IPS-NIHi7 (cell line): Measurements from ENCODE around the gene CASQ2.
"Not testable (repeated sequence)": the region's sequence is repeated elsewhere in the genome, so short reads cannot be mapped to it uniquely, and the experiment has no call there.

ENCODE experiments used
- DNase-seq: peaks from one replicate; pipeline ENCODE4 v3.0.0; 2012; ENCODE audit warnings: mixed read lengths; ENCODE audit errors: extremely low spot score

CASQ2 gene

GRCh38 chr1:115781343-115781742, 12.8 kb upstream of the CASQ2 start:
- DNase-seq = no peak

- not testable (repeated sequence) for DNase-seq
These were observed 12.1 kb upstream of the CASQ2 start for GRCh38 chr1:115780655-115781054.

GRCh38 chr1:115779075-115779474, 10.6 kb upstream of the CASQ2 start:
- not testable (repeated sequence) for DNase-seq

GRCh38 chr1:115771847-115772457, 3.4 kb upstream of the CASQ2 start:
- DNase-seq = peak; percentile 83

- DNase-seq = peak; percentile 62
These were observed 2.8 kb upstream of the CASQ2 start for GRCh38 chr1:115771094-115771846.

GRCh38 chr1:115767403-115767802, 1.1 kb downstream of the CASQ2 start:
- DNase-seq = no peak

- DNase-seq = no peak
These were observed 3.4 kb downstream of the CASQ2 start for GRCh38 chr1:115765091-115765490.

- DNase-seq = peak; percentile 52
These were observed 4.0 kb downstream of the CASQ2 start for GRCh38 chr1:115764541-115764940.

GRCh38 chr1:115762779-115763178, 5.7 kb downstream of the CASQ2 start:
- no peak for DNase-seq

GRCh38 chr1:115761601-115762302, 6.8 kb downstream of the CASQ2 start:
- DNase-seq = no peak

GRCh38 chr1:115757856-115758255, 10.7 kb downstream of the CASQ2 start:
- DNase-seq = no peak

- DNase-seq = no peak
These were observed 11.2 kb downstream of the CASQ2 start for GRCh38 chr1:115757326-115757725.

GRCh38 chr1:115755456-115756370, 12.8 kb downstream of the CASQ2 start:
- DNase-seq = no peak

- DNase-seq = no peak
These were observed 14.7 kb downstream of the CASQ2 start for GRCh38 chr1:115753830-115754229.

GRCh38 chr1:115753361-115753760, 15.2 kb downstream of the CASQ2 start:
- no peak for DNase-seq

GRCh38 chr1:115748401-115749150, 19.9 kb downstream of the CASQ2 start:
- no peak for DNase-seq

- no peak for DNase-seq
These were observed 22.4 kb downstream of the CASQ2 start for GRCh38 chr1:115746021-115746690.

- no peak for DNase-seq
These were observed 23.8 kb downstream of the CASQ2 start for GRCh38 chr1:115744646-115745275.

GRCh38 chr1:115740811-115741210, 27.7 kb downstream of the CASQ2 start:
- DNase-seq = no peak

GRCh38 chr1:115732316-115732715, 36.2 kb downstream of the CASQ2 start:
- DNase-seq = no peak
